Right atrium auricular region (tissue), 2 donors: ENCODE results near the gene FCGR3A. TPM values are rescaled to one million over a fixed set of nuclear protein-coding genes. Genes with fewer than 3 reads are reported as not detected.
"Not testable (repeated sequence)": the region's sequence is repeated elsewhere in the genome, so short reads cannot be mapped to it uniquely, and the experiment has no call there.

Experiments used
- DNase-seq: peaks from one replicate; pipeline ENCODE4 v3.0.0-alpha.2; 2019; ENCODE audit warnings: low spot score
- H3K27ac ChIP-seq, 2 donors: fragments of 200-600 bp; sonication (generic); 1 replicate in 1 of 2; 2 replicates in 1 of 2; pipeline ENCODE4 v1.5.1; 2016 to 2019
- H3K27me3 ChIP-seq, 2 donors: fragments of 200-600 bp; sonication (generic); one replicate each; pipeline versions ENCODE4 v1.5.1 to v1.6.0; 2017 to 2019
- H3K36me3 ChIP-seq: fragments of 200-600 bp; sonication (generic); one replicate; pipeline ENCODE4 v1.5.1; 2016
- H3K4me1 ChIP-seq, 2 donors: fragments of 200-600 bp; sonication (generic); one replicate each; pipeline versions ENCODE4 v1.5.1 to v1.6.0; 2017 to 2019
- H3K4me3 ChIP-seq, 2 donors: fragments of 200-600 bp; sonication (generic); 1 replicate in 1 of 2; 2 replicates in 1 of 2; pipeline ENCODE4 v1.5.1; 2017 to 2019; ENCODE audit warnings: mild to moderate bottlenecking in 1 of 2, moderate library complexity in 1 of 2
- H3K9me3 ChIP-seq, 2 donors: fragments of 200-600 bp; sonication (generic); one replicate each; pipeline ENCODE4 v1.5.1; 2019
- total RNA-seq, 2 donors: library from RNA; depleted of rRNA; stranded (reverse); fragments of >200 nt; gene quantifications; one replicate each; pipeline ENCODE4 v1.1.0, GENCODE V29; 2016

The FCGR3A gene
- total RNA-seq, 2 donors from 2014 or later, result 2.9 to 39.1 TPM

DNA sequence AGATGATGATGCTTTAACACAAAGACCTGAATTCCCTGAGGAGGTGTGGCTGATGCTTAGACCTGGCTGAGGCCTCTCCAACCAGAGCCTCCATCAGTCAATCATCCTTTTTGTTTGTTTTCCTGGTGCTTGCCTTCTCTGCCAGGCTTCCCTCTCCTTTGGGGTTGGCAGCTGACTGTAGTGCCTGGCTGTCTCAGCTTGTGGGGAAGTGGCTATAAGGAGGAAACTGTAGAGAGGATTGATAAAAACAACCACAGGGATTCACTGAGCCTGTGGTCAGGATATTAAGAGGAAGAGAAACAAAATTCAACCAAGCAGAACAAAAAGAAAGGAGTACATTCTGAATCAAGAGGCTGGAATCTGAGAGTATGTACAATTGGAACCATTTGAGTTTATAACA is 27.1 kb upstream of the FCGR3A start:
- H3K4me1 ChIP-seq, H3K9me3 ChIP-seq, H3K27me3 ChIP-seq, H3K4me3 ChIP-seq, H3K27ac ChIP-seq, H3K36me3 ChIP-seq, DNase-seq: not testable (repeated sequence)

DNA sequence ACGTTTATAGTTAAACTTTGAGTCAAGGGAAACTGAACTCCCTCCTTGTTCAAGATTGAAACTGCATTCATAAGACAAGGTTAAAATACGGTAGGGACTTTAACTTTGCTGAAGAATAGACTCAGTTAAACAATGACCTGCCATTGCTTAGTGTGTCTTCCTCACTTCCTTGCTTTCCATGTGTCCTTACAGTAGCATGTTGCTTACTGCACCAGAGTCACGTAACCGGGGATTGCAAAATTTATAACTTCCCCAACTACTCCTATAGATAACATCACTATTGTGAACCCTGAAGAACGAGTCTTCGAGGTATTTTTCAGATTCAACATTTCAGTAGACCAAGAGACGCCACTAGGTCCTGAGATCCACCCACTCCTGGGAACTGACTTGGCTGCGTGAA is 22.1 kb upstream of the FCGR3A start:
- not testable (repeated sequence) for H3K4me3 ChIP-seq, H3K4me1 ChIP-seq, H3K9me3 ChIP-seq, H3K36me3 ChIP-seq, H3K27ac ChIP-seq, DNase-seq, H3K27me3 ChIP-seq

DNA sequence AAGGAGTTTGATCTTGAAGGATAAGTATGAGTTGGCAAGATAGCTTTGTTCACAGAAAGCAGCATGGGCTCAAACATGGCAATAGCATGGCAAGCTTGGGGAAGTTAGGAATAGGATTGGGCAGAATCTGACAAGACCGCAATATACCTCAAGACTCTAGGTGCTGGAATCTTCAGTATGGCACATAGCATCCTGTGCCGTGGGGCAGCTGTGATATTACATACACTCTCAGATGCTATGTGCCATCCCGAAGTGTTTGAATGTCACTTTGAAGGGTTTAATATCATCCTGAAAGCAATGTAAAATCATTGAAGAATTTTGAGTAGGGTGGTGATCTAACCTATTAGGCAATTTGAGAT is 17.0 kb upstream of the FCGR3A start:
- H3K9me3 ChIP-seq, H3K4me3 ChIP-seq, DNase-seq, H3K27ac ChIP-seq, H3K36me3 ChIP-seq, H3K4me1 ChIP-seq, H3K27me3 ChIP-seq: not testable (repeated sequence)

GRCh38 chr1:161563522-161563921 is 13.9 kb upstream of the FCGR3A start:
- H3K27me3 ChIP-seq, H3K36me3 ChIP-seq, H3K27ac ChIP-seq, H3K4me3 ChIP-seq, DNase-seq, H3K9me3 ChIP-seq, H3K4me1 ChIP-seq: not testable (repeated sequence)

GRCh38 chr1:161562441-161562840 is 12.8 kb upstream of the FCGR3A start:
- H3K36me3 ChIP-seq, H3K27ac ChIP-seq, H3K27me3 ChIP-seq, DNase-seq, H3K4me3 ChIP-seq, H3K4me1 ChIP-seq, H3K9me3 ChIP-seq: not testable (repeated sequence)

GRCh38 chr1:161560960-161561715 is 11.5 kb upstream of the FCGR3A start:
- not testable (repeated sequence) for H3K4me1 ChIP-seq, H3K27ac ChIP-seq, H3K27me3 ChIP-seq, H3K9me3 ChIP-seq, H3K36me3 ChIP-seq, H3K4me3 ChIP-seq, DNase-seq

DNA sequence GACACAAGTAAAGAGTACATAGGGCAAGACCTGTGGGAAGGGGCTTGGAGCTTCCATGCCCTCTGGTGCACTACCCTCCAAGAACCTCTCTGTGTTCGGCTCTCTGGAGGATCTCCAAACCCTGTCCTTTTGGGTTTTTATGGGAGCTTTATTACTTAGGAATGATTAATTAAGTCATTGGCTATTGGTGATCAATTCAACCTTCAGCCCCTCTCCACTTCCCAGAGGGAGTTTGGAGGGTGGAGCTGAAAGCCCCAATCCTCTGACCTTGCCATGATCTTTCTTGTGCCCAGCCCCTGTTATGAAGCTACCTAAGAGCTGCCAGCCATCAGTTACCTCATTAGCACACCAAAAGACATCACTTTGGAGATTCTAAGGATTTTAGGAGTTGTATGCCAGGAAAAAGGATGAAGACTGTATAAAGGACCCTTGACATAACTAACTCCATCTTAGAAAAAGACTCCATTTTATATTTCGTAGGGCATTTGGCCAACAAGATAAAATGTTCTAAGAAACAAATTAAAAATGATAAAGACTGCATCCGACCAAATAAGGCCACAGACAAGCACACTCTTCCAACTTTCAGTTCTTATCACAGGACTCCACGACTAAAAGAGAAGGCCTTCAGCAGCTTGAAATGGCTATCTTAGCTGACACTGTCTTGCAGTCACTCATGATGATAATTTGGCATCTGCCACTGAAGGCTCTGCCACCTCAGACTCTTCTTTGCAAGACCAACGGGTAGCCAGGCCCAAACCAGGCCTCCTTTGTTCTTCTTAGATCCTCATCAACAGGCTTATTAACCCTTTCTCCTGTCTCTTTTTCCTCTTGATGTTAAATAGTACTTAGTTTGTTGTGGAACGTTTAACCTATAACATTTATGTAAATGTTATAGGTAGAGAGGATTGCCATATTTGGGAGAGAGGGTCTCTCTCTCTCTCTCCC is 8.2 kb upstream of the FCGR3A start:
- H3K4me3 ChIP-seq, H3K36me3 ChIP-seq, H3K27me3 ChIP-seq, H3K27ac ChIP-seq, H3K4me1 ChIP-seq, DNase-seq, H3K9me3 ChIP-seq: not testable (repeated sequence)

DNA sequence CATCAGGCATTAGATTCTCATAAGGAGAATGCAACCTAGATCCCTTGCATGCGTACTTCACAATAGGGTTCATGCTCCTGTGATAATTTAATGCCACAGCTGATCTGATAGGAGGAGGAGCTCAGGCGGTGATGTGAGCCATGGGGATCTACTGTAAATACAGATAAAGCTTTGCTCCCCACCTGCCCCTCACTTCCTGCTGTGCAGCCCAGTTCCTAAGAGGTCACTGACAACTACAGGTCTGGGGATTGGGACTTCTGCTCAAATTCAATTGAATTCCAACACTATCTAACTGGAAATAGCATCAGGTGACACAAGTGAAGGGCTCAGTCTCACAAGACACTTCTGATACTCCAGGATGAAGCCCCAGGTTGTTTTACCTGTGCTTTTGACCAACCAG is 7.4 kb upstream of the FCGR3A start:
- not testable (repeated sequence) for H3K9me3 ChIP-seq, DNase-seq, H3K27me3 ChIP-seq, H3K27ac ChIP-seq, H3K4me3 ChIP-seq, H3K36me3 ChIP-seq, H3K4me1 ChIP-seq

DNA sequence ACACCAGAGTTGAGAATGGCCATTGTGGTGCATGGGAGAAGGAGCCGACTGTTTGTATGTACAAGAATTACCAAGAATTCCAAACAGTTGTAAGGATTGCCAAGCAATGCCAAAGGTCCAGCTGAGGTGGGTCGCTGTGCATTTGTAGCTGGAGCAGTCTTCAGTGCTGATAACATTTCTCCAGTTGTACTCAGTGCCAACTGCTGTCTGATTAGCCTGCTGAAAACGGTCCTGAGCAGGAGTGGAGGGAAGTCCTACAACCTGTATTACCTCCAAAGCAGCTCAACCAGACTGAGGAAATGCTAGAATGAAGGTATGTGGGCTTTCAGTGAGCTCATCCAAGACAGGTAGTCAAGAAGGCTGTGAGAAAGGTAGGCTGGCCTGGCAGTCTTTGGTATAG is 6.5 kb upstream of the FCGR3A start:
- H3K9me3 ChIP-seq, H3K4me3 ChIP-seq, DNase-seq, H3K4me1 ChIP-seq, H3K27me3 ChIP-seq, H3K36me3 ChIP-seq, H3K27ac ChIP-seq: not testable (repeated sequence)

GRCh38 chr1:161554815-161555417 is 5.3 kb upstream of the FCGR3A start:
- not testable (repeated sequence) for H3K27me3 ChIP-seq, H3K4me3 ChIP-seq, H3K4me1 ChIP-seq, H3K9me3 ChIP-seq, DNase-seq, H3K36me3 ChIP-seq
- peak overlapping the region in 1 of 2 donors; percentile 42 for H3K27ac ChIP-seq

DNA sequence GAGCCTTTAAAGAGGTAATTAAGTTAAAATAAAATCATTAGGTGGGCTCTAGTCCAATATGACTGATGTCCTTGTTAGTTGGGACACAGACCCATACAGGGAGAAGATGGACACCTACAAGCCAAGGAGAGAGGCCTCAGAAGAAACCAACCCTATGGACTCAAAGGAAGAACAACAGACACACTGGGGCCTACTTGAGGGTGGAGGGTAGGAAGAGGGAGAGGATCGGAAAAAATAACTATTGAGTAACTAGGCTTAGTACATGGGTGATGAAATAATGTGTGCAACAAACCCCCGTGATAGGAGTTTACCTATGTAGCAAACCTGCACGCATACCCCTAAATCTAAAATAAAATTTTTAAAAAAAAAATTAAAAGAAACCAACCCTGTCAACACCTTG is 4.7 kb upstream of the FCGR3A start:
- H3K4me1 ChIP-seq, H3K4me3 ChIP-seq, H3K9me3 ChIP-seq, DNase-seq, H3K27me3 ChIP-seq, H3K36me3 ChIP-seq: not testable (repeated sequence)
- H3K27ac ChIP-seq, result peak overlapping the region; percentile 23 to 42

DNA sequence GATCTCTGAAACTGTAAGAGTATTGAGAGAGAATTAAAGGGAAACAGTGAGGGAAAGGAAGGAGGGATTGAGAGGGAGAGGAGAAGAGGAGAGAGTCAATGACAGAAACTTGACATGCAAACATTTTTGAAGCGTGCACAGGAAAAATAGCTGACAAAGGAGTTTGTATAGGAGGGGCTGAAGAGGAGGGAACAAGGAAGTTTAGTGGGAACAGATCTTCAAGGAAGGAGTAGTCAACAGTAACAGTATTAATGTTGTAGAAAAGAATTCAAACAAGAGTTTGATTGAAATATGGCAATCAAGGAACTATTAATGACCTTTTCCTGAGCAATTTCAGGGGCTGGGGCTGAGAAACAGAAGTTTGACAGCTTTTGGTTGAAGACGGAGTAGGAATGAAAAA is 4.0 kb upstream of the FCGR3A start:
- not testable (repeated sequence) for H3K9me3 ChIP-seq, H3K4me1 ChIP-seq, H3K4me3 ChIP-seq, DNase-seq, H3K36me3 ChIP-seq, H3K27me3 ChIP-seq
- peak overlapping the region in 1 of 2 donors; percentile 23 for H3K27ac ChIP-seq

GRCh38 chr1:161550942-161551341 is 1.3 kb upstream of the FCGR3A start:
- not testable (repeated sequence) for H3K27ac ChIP-seq

GRCh38 chr1:161548749-161549406 is 740 bp downstream of the FCGR3A start:
- not testable (repeated sequence) for H3K27ac ChIP-seq, H3K4me3 ChIP-seq

More at GRCh38 chr1:161550942-161551341, 1.3 kb upstream of the FCGR3A start:
- H3K4me1 ChIP-seq, DNase-seq, H3K9me3 ChIP-seq, H3K36me3 ChIP-seq, H3K4me3 ChIP-seq, H3K27me3 ChIP-seq: not testable (repeated sequence)

More at GRCh38 chr1:161548749-161549406, 740 bp downstream of the FCGR3A start:
- not testable (repeated sequence) for H3K36me3 ChIP-seq, H3K4me1 ChIP-seq, DNase-seq, H3K27me3 ChIP-seq, H3K9me3 ChIP-seq
